CD4-positive, CD25-positive, alpha-beta regulatory T cell (primary cell): ENCODE data around the gene TRIM63. TPM values are rescaled to one million over a fixed set of nuclear protein-coding genes. Genes with fewer than 3 reads are reported as not detected.

Experiments used
- ATAC-seq, 2 donors: fragments of 150-1000 bp; cut with Tn5 transposase; one replicate each; pipeline ENCODE4 v1.10.0; 2021; ENCODE audit warnings: low read depth in 2 of 2, moderate number of reproducible peaks in 2 of 2, moderate library complexity in 1 of 2
- DNase-seq, 3 donors: peaks; one replicate each; pipeline versions ENCODE4 v3.0.0 to v3.0.0-alpha.2; 2012 to 2022; ENCODE audit warnings: mixed read lengths in 1 of 3
- H3K27ac ChIP-seq: one replicate; pipeline ENCODE4 v1.7.0; 2013; ENCODE audit warnings: mild to moderate bottlenecking, low read length; ENCODE audit not compliant: insufficient read depth, poor library complexity, severe bottlenecking
- H3K27me3 ChIP-seq: one replicate; pipeline ENCODE4 v1.7.0; 2013; ENCODE audit warnings: low read length; ENCODE audit not compliant: control insufficient read depth, insufficient read depth
- H3K36me3 ChIP-seq: one replicate; pipeline ENCODE4 v1.7.0; 2013; ENCODE audit warnings: mild to moderate bottlenecking, low read length, moderate library complexity; ENCODE audit not compliant: control insufficient read depth, insufficient read depth
- H3K4me1 ChIP-seq: 2 replicates; pipeline ENCODE4 v1.7.0; 2013; ENCODE audit warnings: mild to moderate bottlenecking, low read length; ENCODE audit not compliant: insufficient read depth, control insufficient read depth, poor library complexity, severe bottlenecking
- H3K4me3 ChIP-seq: one replicate; pipeline ENCODE4 v1.7.0; 2013; ENCODE audit warnings: low read depth, mild to moderate bottlenecking, low read length, moderate library complexity
- H3K9me3 ChIP-seq, 2 experiments: 1 replicate in 1 of 2; 2 replicates in 1 of 2; pipeline ENCODE4 v1.7.0; 2013; ENCODE audit warnings: low read length in 2 of 2, mild to moderate bottlenecking in 1 of 2, moderate library complexity in 1 of 2; ENCODE audit not compliant: control insufficient read depth in 2 of 2
- H3K27ac Mint-ChIP-seq, 3 donors: one replicate each; pipeline ENCODE4 v1.8.0; 2020 to 2022; ENCODE audit warnings: mild to moderate bottlenecking in 3 of 3, mixed read lengths in 3 of 3, moderate library complexity in 2 of 3
- H3K27me3 Mint-ChIP-seq: one replicate; pipeline ENCODE4 v1.8.0; 2022; ENCODE audit warnings: mild to moderate bottlenecking, mixed read lengths
- H3K36me3 Mint-ChIP-seq: one replicate; pipeline ENCODE4 v1.8.0; 2020; ENCODE audit warnings: mixed read lengths
- H3K4me1 Mint-ChIP-seq, 4 donors: one replicate each; pipeline ENCODE4 v1.8.0; 2020 to 2022; ENCODE audit warnings: mixed read lengths in 4 of 4, mild to moderate bottlenecking in 1 of 4
- H3K4me3 Mint-ChIP-seq, 4 donors: one replicate each; pipeline ENCODE4 v1.8.0; 2020 to 2022; ENCODE audit warnings: mild to moderate bottlenecking in 4 of 4, mixed read lengths in 4 of 4, moderate library complexity in 3 of 4
- H3K9me3 Mint-ChIP-seq, 7 donors: one replicate each; pipeline ENCODE4 v1.8.0; 2020 to 2022; ENCODE audit warnings: mixed read lengths in 7 of 7, mild to moderate bottlenecking in 3 of 7, moderate library complexity in 2 of 7
- polyA plus RNA-seq, 4 donors: library from polyadenylated mRNA; unstranded; fragments of 300-500 nt; fragmentation: Illumina TruSeq; gene quantifications; one replicate each; pipeline ENCODE4 v1.2.3, GENCODE V29; 2021
- total RNA-seq: library from RNA; stranded (reverse); gene quantifications from one replicate; pipeline ENCODE4 v1.2.3, GENCODE V29; 2022

Gene TRIM63
- total and polyA plus RNA-seq, 5 donors from 2014 or later = not detected

- Mint-ChIP-seq H3K4me3 (no peak overlapping the region), H3K36me3 (no peaks in the 10 kb centered on the region), H3K9me3 (no peaks in the 10 kb centered on the region), H3K27me3 (peaks cover 13% of the 10 kb centered on the region), H3K4me1 (peaks cover 0 to 5% (median 1%) of the 10 kb centered on the region in 4 donors), H3K27ac (peak overlapping the region in 2 of 3 donors; percentile 39 to 68)
- Histone ChIP-seq H3K9me3 (no peaks in the 10 kb centered on the region), H3K27ac (no peak overlapping the region), H3K4me3 (no peak overlapping the region), H3K27me3 (no peaks in the 10 kb centered on the region), H3K36me3 (no peaks in the 10 kb centered on the region), H3K4me1 (no peaks in the 10 kb centered on the region)
- ATAC-seq (no peak), DNase-seq (no peak)
These were observed 51.0 kb downstream of the TRIM63 start for GRCh38 chr1:26016258-26016952.

- Histone ChIP-seq H3K27ac (no peak overlapping the region), H3K36me3 (no peaks in the 10 kb centered on the region), H3K27me3 (no peaks in the 10 kb centered on the region), H3K9me3 (no peaks in the 10 kb centered on the region), H3K4me1 (no peaks in the 10 kb centered on the region), H3K4me3 (no peak overlapping the region)
- H3K4me3 Mint-ChIP-seq = no peak overlapping the region
- DNase-seq = no peak
- no peak for ATAC-seq
- no peaks in the 10 kb centered on the region for H3K9me3 Mint-ChIP-seq
- H3K27me3 Mint-ChIP-seq = peaks cover 13% of the 10 kb centered on the region
- H3K36me3 Mint-ChIP-seq = no peaks in the 10 kb centered on the region
- H3K4me1 Mint-ChIP-seq = peaks cover 0 to 5% (median 1%) of the 10 kb centered on the region in 4 donors
- no peak overlapping the region for H3K27ac Mint-ChIP-seq
These were observed 52.1 kb downstream of the TRIM63 start for GRCh38 chr1:26015358-26015757.

GRCh38 chr1:26014179-26014578, 53.3 kb downstream of the TRIM63 start:
- Histone ChIP-seq H3K4me3 (no peak overlapping the region), H3K9me3 (no peaks in the 10 kb centered on the region), H3K27ac (no peak overlapping the region), H3K36me3 (no peaks in the 10 kb centered on the region), H3K27me3 (no peaks in the 10 kb centered on the region), H3K4me1 (no peaks in the 10 kb centered on the region)
- ATAC-seq (no peak), DNase-seq (no peak)
- no peaks in the 10 kb centered on the region for H3K9me3 Mint-ChIP-seq
- H3K4me3 Mint-ChIP-seq = no peak overlapping the region
- no peaks in the 10 kb centered on the region for H3K4me1 Mint-ChIP-seq
- no peak overlapping the region for H3K27ac Mint-ChIP-seq
- no peaks in the 10 kb centered on the region for H3K36me3 Mint-ChIP-seq
- H3K27me3 Mint-ChIP-seq = peaks cover 18% of the 10 kb centered on the region

GRCh38 chr1:26012864-26013263, 54.6 kb downstream of the TRIM63 start:
- ATAC-seq = no peak
- H3K4me1 Mint-ChIP-seq = no peaks in the 10 kb centered on the region
- no peak for DNase-seq

GRCh38 chr1:26010825-26011224, 56.6 kb downstream of the TRIM63 start:
- Histone ChIP-seq H3K27me3 (no peaks in the 10 kb centered on the region), H3K4me1 (no peaks in the 10 kb centered on the region), H3K4me3 (no peak overlapping the region), H3K9me3 (no peaks in the 10 kb centered on the region), H3K27ac (no peak overlapping the region), H3K36me3 (no peaks in the 10 kb centered on the region)
- Mint-ChIP-seq H3K27ac (no peak overlapping the region), H3K4me3 (no peak overlapping the region), H3K9me3 (no peaks in the 10 kb centered on the region), H3K27me3 (peaks cover 10% of the 10 kb centered on the region), H3K4me1 (no peaks in the 10 kb centered on the region), H3K36me3 (no peaks in the 10 kb centered on the region)
- DNase-seq = no peak
- no peak for ATAC-seq

More at GRCh38 chr1:26012864-26013263, 54.6 kb downstream of the TRIM63 start:
- H3K36me3 ChIP-seq = no peaks in the 10 kb centered on the region
- no peak overlapping the region for H3K4me3 Mint-ChIP-seq
- H3K27me3 ChIP-seq = no peaks in the 10 kb centered on the region
- no peaks in the 10 kb centered on the region for H3K9me3 Mint-ChIP-seq
- H3K27me3 Mint-ChIP-seq = peaks cover 10% of the 10 kb centered on the region
- no peak overlapping the region for H3K27ac Mint-ChIP-seq
- H3K36me3 Mint-ChIP-seq = no peaks in the 10 kb centered on the region
- no peaks in the 10 kb centered on the region for H3K4me1 ChIP-seq
- no peak overlapping the region for H3K27ac ChIP-seq
- H3K9me3 ChIP-seq = no peaks in the 10 kb centered on the region
- H3K4me3 ChIP-seq = no peak overlapping the region

GRCh38 chr1:26009796-26010447, 57.5 kb downstream of the TRIM63 start:
- ATAC-seq = no peak
- peaks cover 10% of the 10 kb centered on the region for H3K27me3 Mint-ChIP-seq
- H3K4me3 ChIP-seq = no peak overlapping the region
- H3K4me1 Mint-ChIP-seq = no peaks in the 10 kb centered on the region
- no peaks in the 10 kb centered on the region for H3K9me3 ChIP-seq
- no peak overlapping the region for H3K27ac ChIP-seq
- no peaks in the 10 kb centered on the region for H3K36me3 Mint-ChIP-seq
- no peaks in the 10 kb centered on the region for H3K4me1 ChIP-seq
- H3K36me3 ChIP-seq = no peaks in the 10 kb centered on the region
- peak overlapping the region in 1 of 3 donors; percentile 67 for H3K27ac Mint-ChIP-seq
- no peaks in the 10 kb centered on the region for H3K9me3 Mint-ChIP-seq
- DNase-seq = peak in 1 of 3 donors; percentile 38
- peaks cover 2% of the 10 kb centered on the region for H3K27me3 ChIP-seq
- no peak overlapping the region for H3K4me3 Mint-ChIP-seq

- H3K36me3 Mint-ChIP-seq = no peaks in the 10 kb centered on the region
- peaks cover 10% of the 10 kb centered on the region for H3K27me3 Mint-ChIP-seq
- no peak overlapping the region for H3K4me3 ChIP-seq
- H3K27me3 ChIP-seq = peaks cover 4% of the 10 kb centered on the region
- no peaks in the 10 kb centered on the region for H3K4me1 Mint-ChIP-seq
- no peaks in the 10 kb centered on the region for H3K9me3 Mint-ChIP-seq
- no peaks in the 10 kb centered on the region for H3K36me3 ChIP-seq
- no peak overlapping the region for H3K4me3 Mint-ChIP-seq
- no peak for DNase-seq
- H3K9me3 ChIP-seq = no peaks in the 10 kb centered on the region
- H3K27ac Mint-ChIP-seq = no peak overlapping the region
- no peak for ATAC-seq
- H3K27ac ChIP-seq = no peak overlapping the region
- no peaks in the 10 kb centered on the region for H3K4me1 ChIP-seq
These were observed 60.7 kb downstream of the TRIM63 start for GRCh38 chr1:26006710-26007109.
